ENCODE results near the gene FSTL4.

FSTL4 gene

DNA sequence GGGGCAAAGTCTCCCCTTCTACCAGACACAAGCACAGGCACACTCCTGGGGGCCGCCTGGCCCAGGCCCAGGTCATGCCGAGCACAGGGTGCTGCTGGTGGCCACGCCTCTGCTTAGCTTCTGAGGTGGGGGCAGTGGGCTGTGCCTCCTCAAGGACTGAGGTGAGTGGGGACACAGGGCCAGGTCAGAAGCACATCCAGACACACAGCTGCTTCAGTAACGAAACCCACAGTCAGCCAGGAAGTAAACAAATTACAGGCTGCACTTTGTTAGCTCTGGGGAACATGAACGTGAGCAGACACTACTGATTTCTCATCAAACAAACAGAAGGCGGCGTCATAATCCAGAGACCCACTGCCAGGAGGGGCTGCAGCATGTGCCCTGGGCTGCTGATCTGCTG is 368.1 kb downstream of the FSTL4 start:
- TF ChIP-seq CSDC2 (CRISPR knock-in tag; IDR thresholded peaks at IDR 0.05) (no peak), ZNF8 (CRISPR knock-in tag; IDR thresholded peaks at IDR 0.05) (no peak), ESRRG (CRISPR knock-in tag; IDR thresholded peaks at IDR 0.05) (no peak), ARNTL (CRISPR knock-in tag; IDR thresholded peaks at IDR 0.05; ENCODE audit: borderline replicate concordance, low read depth) (no peak), ISL1 (CRISPR knock-in tag; IDR thresholded peaks at IDR 0.05) (no peak), BACH2 (CRISPR knock-in tag; IDR thresholded peaks at IDR 0.05; ENCODE audit: borderline replicate concordance) (no peak), ZC3H10 (CRISPR knock-in tag; IDR thresholded peaks at IDR 0.05) (no peak), TOX (CRISPR knock-in tag; IDR thresholded peaks at IDR 0.05; ENCODE audit: borderline replicate concordance) (no peak), TCF4 (CRISPR knock-in tag; IDR thresholded peaks at IDR 0.05; ENCODE audit: borderline replicate concordance) (no peak), ZFP30 (CRISPR knock-in tag; IDR thresholded peaks at IDR 0.05) (no peak), ZNF70 (CRISPR knock-in tag; IDR thresholded peaks at IDR 0.05) (no peak), SNAI2 (CRISPR knock-in tag; IDR thresholded peaks at IDR 0.05) (no peak)
- TF ChIP-seq, protein P1, sequence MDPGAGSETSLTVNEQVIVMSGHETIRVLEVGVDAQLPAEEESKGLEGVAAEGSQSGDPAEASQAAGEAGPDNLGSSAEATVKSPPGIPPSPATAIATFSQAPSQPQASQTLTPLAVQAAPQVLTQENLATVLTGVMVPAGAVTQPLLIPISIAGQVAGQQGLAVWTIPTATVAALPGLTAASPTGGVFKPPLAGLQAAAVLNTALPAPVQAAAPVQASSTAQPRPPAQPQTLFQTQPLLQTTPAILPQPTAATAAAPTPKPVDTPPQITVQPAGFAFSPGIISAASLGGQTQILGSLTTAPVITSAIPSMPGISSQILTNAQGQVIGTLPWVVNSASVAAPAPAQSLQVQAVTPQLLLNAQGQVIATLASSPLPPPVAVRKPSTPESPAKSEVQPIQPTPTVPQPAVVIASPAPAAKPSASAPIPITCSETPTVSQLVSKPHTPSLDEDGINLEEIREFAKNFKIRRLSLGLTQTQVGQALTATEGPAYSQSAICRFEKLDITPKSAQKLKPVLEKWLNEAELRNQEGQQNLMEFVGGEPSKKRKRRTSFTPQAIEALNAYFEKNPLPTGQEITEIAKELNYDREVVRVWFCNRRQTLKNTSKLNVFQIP (CRISPR knock-in tag; IDR thresholded peaks at IDR 0.05; ENCODE audit: borderline replicate concordance, low read depth): no peak
- TF ChIP-seq, protein P2, sequence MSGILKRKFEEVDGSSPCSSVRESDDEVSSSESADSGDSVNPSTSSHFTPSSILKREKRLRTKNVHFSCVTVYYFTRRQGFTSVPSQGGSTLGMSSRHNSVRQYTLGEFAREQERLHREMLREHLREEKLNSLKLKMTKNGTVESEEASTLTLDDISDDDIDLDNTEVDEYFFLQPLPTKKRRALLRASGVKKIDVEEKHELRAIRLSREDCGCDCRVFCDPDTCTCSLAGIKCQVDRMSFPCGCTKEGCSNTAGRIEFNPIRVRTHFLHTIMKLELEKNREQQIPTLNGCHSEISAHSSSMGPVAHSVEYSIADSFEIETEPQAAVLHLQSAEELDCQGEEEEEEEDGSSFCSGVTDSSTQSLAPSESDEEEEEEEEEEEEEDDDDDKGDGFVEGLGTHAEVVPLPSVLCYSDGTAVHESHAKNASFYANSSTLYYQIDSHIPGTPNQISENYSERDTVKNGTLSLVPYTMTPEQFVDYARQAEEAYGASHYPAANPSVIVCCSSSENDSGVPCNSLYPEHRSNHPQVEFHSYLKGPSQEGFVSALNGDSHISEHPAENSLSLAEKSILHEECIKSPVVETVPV (CRISPR knock-in tag; IDR thresholded peaks at IDR 0.05): no peak
- TF ChIP-seq, protein P3, sequence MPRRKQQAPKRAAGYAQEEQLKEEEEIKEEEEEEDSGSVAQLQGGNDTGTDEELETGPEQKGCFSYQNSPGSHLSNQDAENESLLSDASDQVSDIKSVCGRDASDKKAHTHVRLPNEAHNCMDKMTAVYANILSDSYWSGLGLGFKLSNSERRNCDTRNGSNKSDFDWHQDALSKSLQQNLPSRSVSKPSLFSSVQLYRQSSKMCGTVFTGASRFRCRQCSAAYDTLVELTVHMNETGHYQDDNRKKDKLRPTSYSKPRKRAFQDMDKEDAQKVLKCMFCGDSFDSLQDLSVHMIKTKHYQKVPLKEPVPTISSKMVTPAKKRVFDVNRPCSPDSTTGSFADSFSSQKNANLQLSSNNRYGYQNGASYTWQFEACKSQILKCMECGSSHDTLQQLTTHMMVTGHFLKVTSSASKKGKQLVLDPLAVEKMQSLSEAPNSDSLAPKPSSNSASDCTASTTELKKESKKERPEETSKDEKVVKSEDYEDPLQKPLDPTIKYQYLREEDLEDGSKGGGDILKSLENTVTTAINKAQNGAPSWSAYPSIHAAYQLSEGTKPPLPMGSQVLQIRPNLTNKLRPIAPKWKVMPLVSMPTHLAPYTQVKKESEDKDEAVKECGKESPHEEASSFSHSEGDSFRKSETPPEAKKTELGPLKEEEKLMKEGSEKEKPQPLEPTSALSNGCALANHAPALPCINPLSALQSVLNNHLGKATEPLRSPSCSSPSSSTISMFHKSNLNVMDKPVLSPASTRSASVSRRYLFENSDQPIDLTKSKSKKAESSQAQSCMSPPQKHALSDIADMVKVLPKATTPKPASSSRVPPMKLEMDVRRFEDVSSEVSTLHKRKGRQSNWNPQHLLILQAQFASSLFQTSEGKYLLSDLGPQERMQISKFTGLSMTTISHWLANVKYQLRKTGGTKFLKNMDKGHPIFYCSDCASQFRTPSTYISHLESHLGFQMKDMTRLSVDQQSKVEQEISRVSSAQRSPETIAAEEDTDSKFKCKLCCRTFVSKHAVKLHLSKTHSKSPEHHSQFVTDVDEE (CRISPR knock-in tag; IDR thresholded peaks at IDR 0.05): no peak
- TF ChIP-seq, protein P4, sequence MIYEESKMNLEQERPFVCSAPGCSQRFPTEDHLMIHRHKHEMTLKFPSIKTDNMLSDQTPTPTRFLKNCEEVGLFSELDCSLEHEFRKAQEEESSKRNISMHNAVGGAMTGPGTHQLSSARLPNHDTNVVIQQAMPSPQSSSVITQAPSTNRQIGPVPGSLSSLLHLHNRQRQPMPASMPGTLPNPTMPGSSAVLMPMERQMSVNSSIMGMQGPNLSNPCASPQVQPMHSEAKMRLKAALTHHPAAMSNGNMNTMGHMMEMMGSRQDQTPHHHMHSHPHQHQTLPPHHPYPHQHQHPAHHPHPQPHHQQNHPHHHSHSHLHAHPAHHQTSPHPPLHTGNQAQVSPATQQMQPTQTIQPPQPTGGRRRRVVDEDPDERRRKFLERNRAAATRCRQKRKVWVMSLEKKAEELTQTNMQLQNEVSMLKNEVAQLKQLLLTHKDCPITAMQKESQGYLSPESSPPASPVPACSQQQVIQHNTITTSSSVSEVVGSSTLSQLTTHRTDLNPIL (CRISPR knock-in tag; IDR thresholded peaks at IDR 0.05; ENCODE audit: low read depth): no peak
- TF ChIP-seq, protein P5, sequence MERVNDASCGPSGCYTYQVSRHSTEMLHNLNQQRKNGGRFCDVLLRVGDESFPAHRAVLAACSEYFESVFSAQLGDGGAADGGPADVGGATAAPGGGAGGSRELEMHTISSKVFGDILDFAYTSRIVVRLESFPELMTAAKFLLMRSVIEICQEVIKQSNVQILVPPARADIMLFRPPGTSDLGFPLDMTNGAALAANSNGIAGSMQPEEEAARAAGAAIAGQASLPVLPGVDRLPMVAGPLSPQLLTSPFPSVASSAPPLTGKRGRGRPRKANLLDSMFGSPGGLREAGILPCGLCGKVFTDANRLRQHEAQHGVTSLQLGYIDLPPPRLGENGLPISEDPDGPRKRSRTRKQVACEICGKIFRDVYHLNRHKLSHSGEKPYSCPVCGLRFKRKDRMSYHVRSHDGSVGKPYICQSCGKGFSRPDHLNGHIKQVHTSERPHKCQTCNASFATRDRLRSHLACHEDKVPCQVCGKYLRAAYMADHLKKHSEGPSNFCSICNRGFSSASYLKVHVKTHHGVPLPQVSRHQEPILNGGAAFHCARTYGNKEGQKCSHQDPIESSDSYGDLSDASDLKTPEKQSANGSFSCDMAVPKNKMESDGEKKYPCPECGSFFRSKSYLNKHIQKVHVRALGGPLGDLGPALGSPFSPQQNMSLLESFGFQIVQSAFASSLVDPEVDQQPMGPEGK (CRISPR knock-in tag; IDR thresholded peaks at IDR 0.05; ENCODE audit: borderline replicate concordance): no peak
- ATAC-seq: no peak

DNA sequence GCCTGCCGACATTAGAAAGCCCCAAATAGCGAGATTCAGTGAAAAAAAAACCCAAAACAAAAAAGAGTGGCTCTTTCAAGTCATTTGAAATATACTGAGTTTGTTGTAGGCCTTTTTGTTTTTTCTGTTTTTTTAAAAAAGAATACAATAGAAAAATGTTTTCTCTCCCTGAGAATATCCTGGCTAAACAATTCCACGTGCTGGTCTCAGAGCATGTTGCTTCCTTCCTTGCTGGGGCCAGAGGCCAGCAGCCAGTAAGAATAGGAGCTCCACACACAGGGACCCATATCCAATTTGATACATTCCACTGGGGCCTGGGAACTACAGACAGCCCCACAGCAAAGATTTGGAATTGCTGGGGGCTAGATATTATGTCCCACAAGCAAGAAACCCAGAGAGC is 369.1 kb downstream of the FSTL4 start:
- ATAC-seq: no peak
- TF ChIP-seq, protein P1 (CRISPR knock-in tag; IDR thresholded peaks at IDR 0.05; ENCODE audit: borderline replicate concordance, low read depth): no peak
- TF ChIP-seq SNAI2 (CRISPR knock-in tag; IDR thresholded peaks at IDR 0.05) (no peak), PPARA (CRISPR knock-in tag; IDR thresholded peaks at IDR 0.05; ENCODE audit: borderline replicate concordance) (no peak), ZNF70 (CRISPR knock-in tag; IDR thresholded peaks at IDR 0.05) (no peak), TOX (CRISPR knock-in tag; IDR thresholded peaks at IDR 0.05; ENCODE audit: borderline replicate concordance) (no peak), ZC3H10 (CRISPR knock-in tag; IDR thresholded peaks at IDR 0.05) (no peak), ISL1 (CRISPR knock-in tag; IDR thresholded peaks at IDR 0.05) (no peak), ESRRG (CRISPR knock-in tag; IDR thresholded peaks at IDR 0.05) (no peak), CSDC2 (CRISPR knock-in tag; IDR thresholded peaks at IDR 0.05) (no peak), BACH2 (CRISPR knock-in tag; IDR thresholded peaks at IDR 0.05; ENCODE audit: borderline replicate concordance) (no peak), ARNTL (CRISPR knock-in tag; IDR thresholded peaks at IDR 0.05; ENCODE audit: borderline replicate concordance, low read depth) (no peak), ZFP30 (CRISPR knock-in tag; IDR thresholded peaks at IDR 0.05) (no peak), RARB (CRISPR knock-in tag; IDR thresholded peaks at IDR 0.05) (no peak), GLIS3 (CRISPR knock-in tag; IDR thresholded peaks at IDR 0.05) (no peak)
- TF ChIP-seq, protein P4 (CRISPR knock-in tag; IDR thresholded peaks at IDR 0.05; ENCODE audit: low read depth): no peak
- TF ChIP-seq, protein P3 (CRISPR knock-in tag; IDR thresholded peaks at IDR 0.05): no peak
- TF ChIP-seq, protein P2 (CRISPR knock-in tag; IDR thresholded peaks at IDR 0.05): no peak
